HepG2 (cell line): ENCODE data around the gene ZNF273. TPM values are rescaled to one million over a fixed set of nuclear protein-coding genes. Genes with fewer than 3 reads are reported as not detected.

Source experiments
- AHDC1 ChIP-seq: sonication (generic); formaldehyde crosslinking; IDR thresholded peaks from 2 replicates; pipeline ENCODE4 v1.5.1; 2020; ENCODE audit warnings: mild to moderate bottlenecking, missing genetic modification reagents, borderline replicate concordance
- ARNT ChIP-seq: fragments of 450-650 bp; IDR thresholded peaks from 2 replicates; pipeline ENCODE4 v1.6.1; 2017
- BRCA1 ChIP-seq: sonication (generic); formaldehyde crosslinking; IDR thresholded peaks from 2 replicates; pipeline ENCODE4 v1.4.0; 2020; ENCODE audit warnings: missing genetic modification reagents
- GATA4 ChIP-seq: sonication (generic); IDR thresholded peaks from 2 replicates; pipeline ENCODE4 v1.6.1; 2016; ENCODE audit warnings: antibody characterized with exemption, low read depth, borderline replicate concordance
- IRF9 ChIP-seq: sonication (generic); formaldehyde crosslinking; IDR thresholded peaks from 2 replicates; pipeline ENCODE4 v1.8.0; 2022; ENCODE audit warnings: missing genetic modification reagents, mild to moderate bottlenecking, borderline replicate concordance
- KLF16 ChIP-seq, 2 experiments: sonication (generic) in 1 of 2; formaldehyde crosslinking in 1 of 2; IDR thresholded peaks; 2 replicates each; pipeline versions ENCODE4 v1.6.1 to v1.8.0; 2016 to 2023; ENCODE audit warnings: missing genetic modification reagents in 2 of 2, missing compliant biosample characterization in 1 of 2
- KLF9 ChIP-seq: IDR thresholded peaks from 2 replicates; pipeline ENCODE4 v1.6.1; 2016; ENCODE audit warnings: low read depth
- MLX ChIP-seq: IDR thresholded peaks from 2 replicates; pipeline ENCODE4 v1.6.1; 2016
- NR2F1 ChIP-seq, 2 experiments: fragments of 450-650 bp in 1 of 2; formaldehyde crosslinking in 1 of 2; IDR thresholded peaks; 2 replicates each; pipeline versions ENCODE4 v1.5.0 to v1.6.1; 2016 to 2020; ENCODE audit warnings: mild to moderate bottlenecking in 1 of 2, missing compliant biosample characterization in 1 of 2, missing genetic modification reagents in 1 of 2, moderate library complexity in 1 of 2
- RAD51 ChIP-seq: fragments of 450-650 bp; IDR thresholded peaks from 2 replicates; pipeline ENCODE4 v1.6.1; 2016; ENCODE audit warnings: borderline replicate concordance
- RARA ChIP-seq: IDR thresholded peaks from 2 replicates; pipeline ENCODE4 v1.6.1; 2016; ENCODE audit warnings: missing genetic modification reagents, missing compliant biosample characterization
- SKI ChIP-seq: fragments of 450-650 bp; IDR thresholded peaks from one replicate; pipeline ENCODE4 v1.6.1; 2018; ENCODE audit warnings: mild to moderate bottlenecking; ENCODE audit not compliant: partially characterized antibody
- TBX2 ChIP-seq: sonication (generic); formaldehyde crosslinking; IDR thresholded peaks from 2 replicates; pipeline ENCODE4 v1.5.0; 2020; ENCODE audit warnings: missing genetic modification reagents, mild to moderate bottlenecking, borderline replicate concordance
- TSC22D2 ChIP-seq: sonication (generic); formaldehyde crosslinking; IDR thresholded peaks from 2 replicates; pipeline ENCODE4 v1.5.1; 2020; ENCODE audit warnings: missing genetic modification reagents, mild to moderate bottlenecking, borderline replicate concordance
- ZBTB20 ChIP-seq: sonication (generic); formaldehyde crosslinking; IDR thresholded peaks from 2 replicates; pipeline ENCODE4 v1.8.1; 2023; ENCODE audit warnings: missing genetic modification reagents, low read depth, mild to moderate bottlenecking, borderline replicate concordance
- ZNF460 ChIP-seq: sonication (generic); formaldehyde crosslinking; IDR thresholded peaks from 2 replicates; pipeline ENCODE4 v1.5.1; 2020; ENCODE audit warnings: missing genetic modification reagents, mild to moderate bottlenecking, borderline replicate concordance
- ZNF746 ChIP-seq: sonication (generic); formaldehyde crosslinking; IDR thresholded peaks from 2 replicates; pipeline ENCODE4 v1.8.0; 2022; ENCODE audit warnings: mild to moderate bottlenecking, missing genetic modification reagents
- ZNF761 ChIP-seq: sonication (generic); formaldehyde crosslinking; conservative IDR thresholded peaks from 2 replicates; pipeline ENCODE4 v1.4.0; 2020; ENCODE audit warnings: mild to moderate bottlenecking, missing genetic modification reagents
- ZNF800 ChIP-seq: sonication (generic); formaldehyde crosslinking; IDR thresholded peaks from 2 replicates; pipeline ENCODE4 v1.4.0; 2020; ENCODE audit warnings: missing genetic modification reagents
- ZNF83 ChIP-seq: sonication (generic); formaldehyde crosslinking; IDR thresholded peaks from 2 replicates; pipeline ENCODE4 v1.4.0; 2020; ENCODE audit warnings: missing genetic modification reagents, mild to moderate bottlenecking, borderline replicate concordance
- ZNF850 ChIP-seq: sonication (generic); formaldehyde crosslinking; conservative IDR thresholded peaks from 2 replicates; pipeline ENCODE4 v1.9.0; 2021; ENCODE audit warnings: mild to moderate bottlenecking, missing genetic modification reagents
- polyA plus RNA-seq, 8 experiments: library from polyadenylated mRNA; depleted of rRNA in 3 of 8; stranded (reverse) in 7 of 8; unstranded in 1 of 8; fragments of >200 nt; fragmentation: Illumina TruSeq in 4 of 8; extraction: Trizol in 4 of 8; gene quantifications; 2 replicates each; pipeline versions ENCODE4 v1.2.1 to v1.2.3, GENCODE V29; 2011 to 2016; ENCODE audit warnings: low read depth in 4 of 8, missing spikeins in 1 of 8, mixed read lengths in 1 of 8; ENCODE audit not compliant: insufficient read depth in 1 of 8
- total RNA-seq, 5 experiments: library from RNA; depleted of rRNA; stranded (reverse); fragments of >200 nt; fragmentation: Illumina TruSeq; extraction: Trizol; gene quantifications; 2 replicates each; pipeline ENCODE4 v1.2.3, GENCODE V29; 2016; ENCODE audit warnings: low read depth in 1 of 5

ZNF273 gene
- total and polyA plus RNA-seq, 2 of the 13 experiments (the other 11 are each of a cell fraction or from before 2014, with no cell fraction given) = 1.7 to 5.8 TPM

GRCh38 chr7:64902806-64903721, at the start of gene ZNF273 (continued):
- no peak for TF ChIP-seq NR2F1 (CRISPR knock-in tag; IDR thresholded peaks at IDR 0.05)
- TF ChIP-seq ZNF83 = no peak
- TF ChIP-seq ZNF460 (CRISPR knock-in tag) = no peak
- no peak for TF ChIP-seq ZNF746 (CRISPR knock-in tag)
- no peak for TF ChIP-seq ZNF800 (CRISPR knock-in tag)
- TF ChIP-seq ZNF850 (CRISPR knock-in tag) = no peak
- TF ChIP-seq SKI = no peak
- TF ChIP-seq GATA4 = no peak
- no peak for TF ChIP-seq TBX2 (CRISPR knock-in tag)
- TF ChIP-seq KLF9 (CRISPR knock-in tag) = no peak
- TF ChIP-seq AHDC1 = no peak
- TF ChIP-seq ZBTB20 (CRISPR knock-in tag) = no peak
- no peak for TF ChIP-seq TSC22D2 (CRISPR knock-in tag)
- TF ChIP-seq BRCA1 = no peak
- TF ChIP-seq RAD51 = no peak
- TF ChIP-seq RARA (CRISPR knock-in tag) = no peak
- no peak; a peak in 1 of 4 replicates for TF ChIP-seq KLF16 (CRISPR knock-in tag; IDR thresholded peaks at IDR 0.05)
- TF ChIP-seq ZNF761 (CRISPR knock-in tag) = no peak
- no peak for TF ChIP-seq ARNT
- no peak for TF ChIP-seq IRF9 (CRISPR knock-in tag)
- TF ChIP-seq MLX (CRISPR knock-in tag) = no peak
